Activated T-helper 9 cell treated with anti-CD3 and anti-CD28 coated beads, Interleukin-2, amount 50 U/mL, for 16 hours (primary cell): Measurements from ENCODE around the gene MYBPC1.
"Not testable (repeated sequence)": the region's sequence is repeated elsewhere in the genome, so short reads cannot be mapped to it uniquely, and the experiment has no call there.

ENCODE experiments used
- DNase-seq: peaks from one replicate; pipeline ENCODE4 v3.0.0-alpha.2; 2020; ENCODE audit warnings: low read depth

The MYBPC1 gene

GRCh38 chr12:101654442-101654841, 59.7 kb downstream of the MYBPC1 start:
- DNase-seq, result no peak

GRCh38 chr12:101655393-101655792, 60.6 kb downstream of the MYBPC1 start:
- no peak for DNase-seq

GRCh38 chr12:101660662-101661061, 65.9 kb downstream of the MYBPC1 start:
- not testable (repeated sequence) for DNase-seq

- no peak for DNase-seq
Measured at GRCh38 chr12:101663298-101663697, 68.5 kb downstream of the MYBPC1 start.

GRCh38 chr12:101664992-101665391, 70.2 kb downstream of the MYBPC1 start:
- no peak for DNase-seq

GRCh38 chr12:101666052-101666728, 71.4 kb downstream of the MYBPC1 start:
- DNase-seq, result no peak

GRCh38 chr12:101667591-101667990, 72.8 kb downstream of the MYBPC1 start:
- DNase-seq, result no peak

- DNase-seq, result no peak
Measured at GRCh38 chr12:101670007-101670671, 75.4 kb downstream of the MYBPC1 start.

- no peak for DNase-seq
Measured at GRCh38 chr12:101671157-101671791, 76.5 kb downstream of the MYBPC1 start.

GRCh38 chr12:101671833-101672232, 77.1 kb downstream of the MYBPC1 start:
- no peak for DNase-seq

GRCh38 chr12:101675555-101675954, 80.8 kb downstream of the MYBPC1 start:
- no peak for DNase-seq

GRCh38 chr12:101676497-101676896, 81.7 kb downstream of the MYBPC1 start:
- not testable (repeated sequence) for DNase-seq

- no peak for DNase-seq
Measured at GRCh38 chr12:101678081-101678480, 83.3 kb downstream of the MYBPC1 start.

- no peak for DNase-seq
Measured at GRCh38 chr12:101680240-101680639, 85.5 kb downstream of the MYBPC1 start.

GRCh38 chr12:101680647-101681046, 85.9 kb downstream of the MYBPC1 start:
- no peak for DNase-seq

- DNase-seq, result not testable (repeated sequence)
Measured at GRCh38 chr12:101681627-101682026, 86.9 kb downstream of the MYBPC1 start.

GRCh38 chr12:101685092-101685491, 90.3 kb downstream of the MYBPC1 start:
- DNase-seq, result no peak

- no peak for DNase-seq
Measured at GRCh38 chr12:101686176-101686575, 91.4 kb downstream of the MYBPC1 start.

GRCh38 chr12:101690544-101691098, 95.8 kb downstream of the MYBPC1 start:
- DNase-seq, result no peak

- no peak for DNase-seq
Measured at GRCh38 chr12:101691503-101692096, 96.8 kb downstream of the MYBPC1 start.

- no peak for DNase-seq
Measured at GRCh38 chr12:101694297-101694848, 99.6 kb downstream of the MYBPC1 start.

GRCh38 chr12:101694986-101695385, 100.2 kb downstream of the MYBPC1 start:
- DNase-seq, result no peak
